PC-9 (cell line): ENCODE data around the gene PCDH1. TPM values are rescaled to one million over a fixed set of nuclear protein-coding genes. Genes with fewer than 3 reads are reported as not detected.

Experiments
- BruUV-seq: library from RNA; stranded (reverse); fragments of 400-500 nt; replicated peaks from 2 replicates; lab custom pipeline; 2021; lab: Mats Ljungman, UMichigan
- CTCF ChIA-PET: fragments of 300-600 bp; sonication (Branson Sonifier 250); formaldehyde crosslinking; loops from one replicate; lab custom pipeline; 2022; ENCODE audit warnings: antibody characterized with exemption; lab: Charles Lee
- POLR2A ChIA-PET: fragments of 300-600 bp; sonication (Branson Sonifier 250); formaldehyde crosslinking; loops from one replicate; lab custom pipeline; 2022; ENCODE audit warnings: antibody characterized with exemption; ENCODE audit not compliant: unreplicated experiment; lab: Charles Lee
- DNase-seq, 2 experiments: peaks; one replicate each; pipeline versions ENCODE4 v3.0.0 to v3.0.0-alpha.2; 2015 to 2022; ENCODE audit warnings: mixed read lengths in 1 of 2
- H2AFZ ChIP-seq: fragments of 200-600 bp; sonication (generic); 2 replicates; pipeline ENCODE4 v1.8.1; 2017; ENCODE audit warnings: antibody characterized with exemption
- H3F3A ChIP-seq: fragments of 200-600 bp; sonication (generic); 2 replicates; pipeline ENCODE4 v1.8.1; 2017; ENCODE audit warnings: antibody characterized with exemption, mild to moderate bottlenecking, low read depth; ENCODE audit not compliant: insufficient read depth
- H3K27ac ChIP-seq: fragments of 200-600 bp; sonication (generic); 2 replicates; pipeline ENCODE4 v1.6.1; 2016; ENCODE audit warnings: mixed run types
- H3K27me3 ChIP-seq: fragments of 200-600 bp; sonication (generic); 2 replicates; pipeline ENCODE4 v1.6.1; 2016; ENCODE audit warnings: low read depth, mixed run types; ENCODE audit not compliant: insufficient read depth
- H3K36me3 ChIP-seq: fragments of 200-600 bp; sonication (generic); 2 replicates; pipeline ENCODE4 v1.6.1; 2016; ENCODE audit warnings: low read depth, mixed run types
- H3K4me1 ChIP-seq: fragments of 200-600 bp; sonication (generic); replicated peaks from 2 replicates; pipeline ENCODE4 v1.6.1; 2016; ENCODE audit warnings: mixed run types; ENCODE audit not compliant: insufficient read depth
- H3K4me2 ChIP-seq: fragments of 200-600 bp; sonication (generic); 2 replicates; pipeline ENCODE4 v1.6.1; 2017; ENCODE audit warnings: mixed run types
- H3K4me3 ChIP-seq: fragments of 200-600 bp; sonication (generic); 2 replicates; pipeline ENCODE4 v1.6.1; 2016; ENCODE audit warnings: mixed run types
- H3K79me2 ChIP-seq: fragments of 200-600 bp; sonication (generic); 2 replicates; pipeline ENCODE4 v1.6.1; 2017; ENCODE audit warnings: low read depth, mixed run types
- H3K9me2 ChIP-seq: fragments of 200-600 bp; sonication (generic); 2 replicates; pipeline ENCODE4 v1.8.1; 2017; ENCODE audit warnings: mild to moderate bottlenecking; ENCODE audit not compliant: insufficient read depth
- H3K9me3 ChIP-seq: fragments of 200-600 bp; sonication (generic); 2 replicates; pipeline ENCODE4 v1.8.1; 2016; ENCODE audit warnings: low read depth; ENCODE audit not compliant: insufficient read depth
- H4K20me1 ChIP-seq: fragments of 200-600 bp; sonication (generic); 2 replicates; pipeline ENCODE4 v1.8.1; 2017; ENCODE audit not compliant: insufficient read depth
- CTCF ChIP-seq: fragments of 200-600 bp; sonication (generic); conservative IDR thresholded peaks from 2 replicates; pipeline ENCODE4 v1.6.1; 2017; ENCODE audit warnings: mixed run types, antibody characterized with exemption, mild to moderate bottlenecking, moderate library complexity
- EZH2 ChIP-seq: fragments of 200-600 bp; sonication (generic); IDR thresholded peaks from 2 replicates; pipeline ENCODE4 v1.8.0; 2017; ENCODE audit warnings: antibody characterized with exemption, low read depth
- intact Hi-C: fragments of 100-400 bp; cut with micrococcal nuclease; formaldehyde crosslinking; loops from one replicate; pipeline ENCODE4 v1.10.0; 2022; ENCODE audit not compliant: unreplicated experiment
- total RNA-seq: library from RNA; stranded (reverse); gene quantifications from 2 replicates; pipeline ENCODE4 v1.2.3, GENCODE V29; 2021

PCDH1 gene
- total RNA-seq, 1 experiment from 2014 or later = 88.5 TPM

GRCh38 chr5:141871870-141872269, 6.3 kb downstream of the PCDH1 start:
- H3K27ac ChIP-seq = peak overlapping the region; percentile 73
- no peaks in the 10 kb centered on the region for H3K9me3 ChIP-seq
- peaks cover 86% of the 10 kb centered on the region for H3K4me1 ChIP-seq
- H3K36me3 ChIP-seq = peaks cover 28% of the 10 kb centered on the region
- H3K27me3 ChIP-seq = no peaks in the 10 kb centered on the region
- H3K79me2 ChIP-seq = peaks cover 100% of the 10 kb centered on the region
- no TSS peak for BruUV-seq
- intact Hi-C loops = no loop called here
- H2AFZ ChIP-seq = no peak overlapping the region
- CTCF ChIA-PET = no interaction called here
- H4K20me1 ChIP-seq = peaks cover 66% of the 10 kb centered on the region
- H3K4me3 ChIP-seq = no peak overlapping the region
- peak overlapping the region; percentile 58 for H3K4me2 ChIP-seq
- no peak for DNase-seq
- no peaks in the 10 kb centered on the region for H3K9me2 ChIP-seq
- H3F3A ChIP-seq = peaks cover 57% of the 10 kb centered on the region
- POLR2A ChIA-PET = no interaction called here
- TF ChIP-seq EZH2 = no peak
- TF ChIP-seq CTCF = no peak

GRCh38 chr5:141870871-141871270, 7.3 kb downstream of the PCDH1 start:
- peak; percentile 42 to 72 for DNase-seq

GRCh38 chr5:141870228-141870627, 8.0 kb downstream of the PCDH1 start:
- Histone ChIP-seq H3K27ac (peak overlapping the region; percentile 73), H3K79me2 (peaks cover 96% of the 10 kb centered on the region), H3K36me3 (peaks cover 40% of the 10 kb centered on the region), H2AFZ (no peak overlapping the region), H3K4me2 (peak overlapping the region; percentile 58), H3F3A (peaks cover 71% of the 10 kb centered on the region), H3K9me3 (no peaks in the 10 kb centered on the region), H3K4me3 (no peak overlapping the region), H3K27me3 (no peaks in the 10 kb centered on the region), H3K9me2 (no peaks in the 10 kb centered on the region), H4K20me1 (peaks cover 66% of the 10 kb centered on the region), H3K4me1 (peaks cover 99% of the 10 kb centered on the region)
- DNase-seq = peak; percentile 74
- intact Hi-C loops = no loop called here
- TF ChIP-seq CTCF (no peak), EZH2 (no peak)
- ChIA-PET POLR2A (interaction anchor here (0.6 kb wide), 3 partner anchors 8 to 1223 kb away, joined by 3 to 6 read pairs (median 3); partner anchors contain the start of genes IK and NDUFA2), CTCF (no interaction called here)
- no TSS peak for BruUV-seq

More at GRCh38 chr5:141870871-141871270, 7.3 kb downstream of the PCDH1 start:
- TF ChIP-seq CTCF (no peak), EZH2 (no peak)
- POLR2A ChIA-PET = interaction anchor here (0.6 kb wide), 1 partner anchor 39 kb away, joined by 3 read pairs; no protein-coding TSS in a partner anchor
- H3K36me3 ChIP-seq = peaks cover 34% of the 10 kb centered on the region
- H3F3A ChIP-seq = peaks cover 65% of the 10 kb centered on the region
- peaks cover 96% of the 10 kb centered on the region for H3K79me2 ChIP-seq
- no TSS peak for BruUV-seq
- peak overlapping the region; percentile 73 for H3K27ac ChIP-seq
- H2AFZ ChIP-seq = no peak overlapping the region
- H3K9me2 ChIP-seq = no peaks in the 10 kb centered on the region
- no peaks in the 10 kb centered on the region for H3K27me3 ChIP-seq
- peaks cover 66% of the 10 kb centered on the region for H4K20me1 ChIP-seq
- H3K4me1 ChIP-seq = peaks cover 95% of the 10 kb centered on the region
- H3K4me2 ChIP-seq = peak overlapping the region; percentile 58
- 0 out of 2 replicates have a peak overlapping the region, but pooled peaks have one; percentile 2 for H3K4me3 ChIP-seq
- CTCF ChIA-PET = no interaction called here
- H3K9me3 ChIP-seq = no peaks in the 10 kb centered on the region
- intact Hi-C loops = no loop called here
